SJSA1 (cell line): Measurements from ENCODE around the gene PC. TPM values are rescaled to one million over a fixed set of nuclear protein-coding genes. Genes with fewer than 3 reads are reported as not detected.

ENCODE experiments used
- DNase-seq, 2 experiments: peaks; one replicate each; pipeline ENCODE4 v3.0.0-alpha.2; 2015 to 2020; ENCODE audit warnings: low spot score in 2 of 2, low read depth in 1 of 2
- H3K27ac ChIP-seq: fragments of 250-450 bp; sonication (Bioruptor Pico); 2 replicates; pipeline ENCODE4 v1.5.1; 2020; ENCODE audit warnings: mild to moderate bottlenecking, moderate library complexity
- H3K27me3 ChIP-seq: fragments of 250-450 bp; sonication (Bioruptor Pico); replicated peaks from 2 replicates; pipeline ENCODE4 v1.5.1; 2020; ENCODE audit warnings: mild to moderate bottlenecking, moderate library complexity
- H3K36me3 ChIP-seq: fragments of 250-450 bp; sonication (Bioruptor Pico); 2 replicates; pipeline ENCODE4 v1.5.1; 2020; ENCODE audit warnings: mild to moderate bottlenecking
- H3K4me1 ChIP-seq: fragments of 250-450 bp; sonication (Bioruptor Pico); replicated peaks from 2 replicates; pipeline ENCODE4 v1.6.1; 2021; ENCODE audit warnings: mild to moderate bottlenecking
- H3K4me3 ChIP-seq: fragments of 250-450 bp; sonication (Bioruptor Pico); 2 replicates; pipeline ENCODE4 v1.5.1; 2020; ENCODE audit warnings: mild to moderate bottlenecking
- H3K9me3 ChIP-seq: fragments of 250-450 bp; sonication (Bioruptor Pico); replicated peaks from 2 replicates; pipeline ENCODE4 v1.5.1; 2020; ENCODE audit warnings: mild to moderate bottlenecking
- total RNA-seq: library from RNA; depleted of rRNA; stranded (reverse); fragments of >200 nt; shearing (Covaris generic); gene quantifications from 2 replicates; pipeline ENCODE4 v1.2.3, GENCODE V29; 2014

Gene PC
- total RNA-seq, 1 experiment from 2014 or later = 42.0 TPM

DNA sequence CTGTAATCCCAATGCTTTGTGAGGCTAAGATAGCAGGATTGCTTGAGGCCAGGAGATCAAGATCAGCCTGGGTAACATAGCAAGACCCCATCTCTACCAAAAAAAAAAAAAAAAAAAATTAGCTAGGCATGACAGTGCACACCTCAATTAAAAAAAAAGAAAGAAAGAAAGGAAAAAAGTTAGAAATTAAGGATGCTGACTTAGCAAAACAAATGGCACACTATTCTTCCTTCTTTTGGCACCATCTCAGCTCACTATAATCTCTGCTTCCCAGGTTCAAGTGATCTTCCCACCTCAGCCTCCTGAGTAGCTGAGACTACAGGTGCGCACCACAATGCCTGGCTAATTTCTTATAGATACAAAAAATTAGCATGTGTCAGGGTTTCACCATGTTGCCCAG lies 33.9 kb downstream of the PC start:
- H3K27ac ChIP-seq = no peak overlapping the region

DNA sequence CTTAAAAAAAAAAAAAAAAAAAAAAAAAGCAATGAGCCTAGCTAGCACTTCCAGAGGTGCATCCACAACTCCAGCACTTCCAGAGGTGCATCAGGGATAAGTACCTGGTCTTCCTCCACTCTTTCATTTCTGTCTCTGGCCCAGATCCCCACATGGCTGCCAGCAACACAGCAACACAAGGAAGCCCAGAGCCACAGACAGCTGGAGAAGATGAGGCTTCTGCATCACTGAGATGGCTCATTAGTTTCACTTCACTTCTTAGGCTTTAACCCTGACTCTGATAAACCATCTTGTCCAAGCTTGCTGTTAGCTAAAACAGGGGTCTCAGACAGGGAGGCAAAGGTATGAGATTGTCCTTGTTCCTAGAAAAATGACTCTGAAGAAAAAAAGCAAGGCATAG lies 35.6 kb downstream of the PC start:
- no peaks in the 10 kb centered on the region for H3K4me1 ChIP-seq
- no peaks in the 10 kb centered on the region for H3K36me3 ChIP-seq
- H3K4me3 ChIP-seq = no peak overlapping the region
- no peaks in the 10 kb centered on the region for H3K27me3 ChIP-seq
- no peaks in the 10 kb centered on the region for H3K9me3 ChIP-seq
- DNase-seq = no peak
- H3K27ac ChIP-seq = no peak overlapping the region

More for the DNA sequence above, 33.9 kb downstream of the PC start:
- Histone ChIP-seq H3K9me3 (no peaks in the 10 kb centered on the region), H3K36me3 (no peaks in the 10 kb centered on the region), H3K4me1 (no peaks in the 10 kb centered on the region), H3K4me3 (no peak overlapping the region), H3K27me3 (no peaks in the 10 kb centered on the region)
- DNase-seq = no peak

DNA sequence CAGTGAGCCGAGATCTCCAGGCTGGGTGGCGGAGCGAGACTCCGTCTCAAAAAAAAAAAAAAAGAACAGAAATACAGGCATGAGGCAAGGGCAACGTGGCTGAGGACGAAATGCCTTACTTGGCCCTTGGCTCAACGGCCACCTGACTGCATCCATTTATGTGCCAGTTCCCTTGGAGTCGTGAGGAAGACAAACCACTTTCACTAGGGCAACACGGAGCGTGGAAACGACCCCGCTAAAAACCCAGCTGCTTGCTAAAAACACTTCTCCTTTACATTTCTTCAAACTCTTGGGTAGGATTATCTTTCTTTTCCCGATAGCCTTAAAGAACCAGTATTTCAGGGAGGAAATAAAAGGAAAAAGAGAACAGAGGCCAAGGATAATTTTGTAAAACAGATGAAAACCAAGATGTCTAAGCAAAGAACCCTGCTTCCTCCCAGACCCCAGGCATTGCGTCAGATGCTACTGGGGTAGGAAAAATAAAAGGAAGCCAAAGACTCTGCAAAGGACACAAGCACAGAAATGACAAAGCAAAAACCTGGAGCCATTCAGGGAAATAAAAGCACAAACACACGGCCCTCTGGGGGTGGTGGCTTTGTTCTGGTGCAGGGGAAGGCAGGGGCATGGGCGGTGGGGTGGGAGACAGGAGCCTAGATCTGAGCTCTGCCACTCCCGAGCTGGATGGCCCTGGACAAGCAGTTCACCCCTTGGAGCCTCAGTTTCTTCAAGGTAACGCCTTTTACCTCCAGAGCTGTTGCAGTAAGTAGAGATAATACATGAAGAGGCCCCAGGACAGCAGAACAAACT lies 37.0 kb downstream of the PC start:
- H3K4me3 ChIP-seq = no peak overlapping the region
- H3K27me3 ChIP-seq = no peaks in the 10 kb centered on the region
- no peaks in the 10 kb centered on the region for H3K36me3 ChIP-seq
- DNase-seq = no peak
- H3K9me3 ChIP-seq = no peaks in the 10 kb centered on the region
- no peaks in the 10 kb centered on the region for H3K4me1 ChIP-seq
- no peak overlapping the region for H3K27ac ChIP-seq

DNA sequence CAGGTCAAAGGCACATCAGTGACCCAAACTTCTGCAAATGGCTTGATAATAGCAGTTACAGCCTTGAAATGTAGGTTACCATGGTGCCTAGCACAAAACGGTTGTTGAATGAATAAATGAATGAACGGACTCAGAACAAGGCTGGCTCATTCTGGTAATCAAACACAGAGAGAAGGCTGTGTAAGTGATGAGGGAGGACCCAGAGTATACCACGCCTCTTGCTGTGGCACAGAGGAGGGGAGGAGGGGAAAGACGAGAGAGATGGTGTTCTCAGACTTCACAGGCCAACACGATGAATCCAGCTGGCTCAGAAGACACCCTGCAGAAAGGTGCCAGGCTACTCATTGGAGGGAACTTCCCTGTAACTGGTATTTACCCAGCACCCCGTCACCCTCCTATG lies 38.3 kb downstream of the PC start:
- no peak overlapping the region for H3K4me3 ChIP-seq
- no peaks in the 10 kb centered on the region for H3K9me3 ChIP-seq
- no peaks in the 10 kb centered on the region for H3K4me1 ChIP-seq
- no peak overlapping the region for H3K27ac ChIP-seq
- no peak for DNase-seq
- H3K36me3 ChIP-seq = no peaks in the 10 kb centered on the region
- no peaks in the 10 kb centered on the region for H3K27me3 ChIP-seq

DNA sequence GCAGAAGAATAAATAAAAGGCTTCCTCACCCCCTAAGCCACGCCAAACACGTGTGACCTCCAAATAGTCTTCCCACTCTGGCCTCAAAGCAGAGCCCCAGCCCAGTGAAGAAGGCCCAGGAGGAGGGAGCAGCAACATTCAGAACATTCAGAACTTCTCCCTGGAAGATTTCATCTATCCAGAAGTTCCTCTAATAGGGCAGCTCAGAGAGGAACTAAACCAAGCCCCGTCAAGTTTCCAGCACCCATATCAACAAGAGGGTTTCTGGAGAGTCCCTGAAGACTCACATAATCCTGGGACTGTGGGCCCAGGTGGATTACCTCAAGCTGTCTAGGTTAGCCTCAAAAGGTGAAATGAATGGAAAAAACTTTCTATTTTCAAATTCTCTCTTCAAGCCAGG lies 39.4 kb downstream of the PC start:
- Histone ChIP-seq H3K27me3 (no peaks in the 10 kb centered on the region), H3K27ac (no peak overlapping the region), H3K4me1 (no peaks in the 10 kb centered on the region), H3K9me3 (no peaks in the 10 kb centered on the region), H3K4me3 (no peak overlapping the region), H3K36me3 (no peaks in the 10 kb centered on the region)
- no peak for DNase-seq

DNA sequence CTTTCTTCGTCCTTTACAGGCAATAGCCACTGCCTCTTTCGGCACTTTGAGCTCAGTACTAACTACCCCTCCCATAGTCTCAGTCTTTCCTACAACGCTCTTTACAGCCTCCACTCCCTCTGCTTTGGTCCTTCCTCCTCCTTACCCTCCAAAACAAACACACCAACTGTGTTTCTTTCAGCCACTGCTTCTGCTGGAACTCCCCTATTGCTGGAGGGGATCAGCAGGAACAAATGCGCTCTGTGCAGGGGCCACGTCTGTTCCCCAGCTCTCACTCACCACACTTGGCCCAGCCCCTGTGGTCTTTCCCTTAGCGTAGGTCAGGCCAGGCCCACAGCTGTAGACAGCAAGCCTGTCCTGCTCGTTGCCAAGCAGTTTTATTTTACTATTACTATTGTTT lies 42.3 kb downstream of the PC start:
- H3K4me3 ChIP-seq = no peak overlapping the region
- no peaks in the 10 kb centered on the region for H3K4me1 ChIP-seq
- no peak overlapping the region for H3K27ac ChIP-seq
- H3K36me3 ChIP-seq = no peaks in the 10 kb centered on the region
- no peak for DNase-seq
- H3K27me3 ChIP-seq = no peaks in the 10 kb centered on the region
- no peaks in the 10 kb centered on the region for H3K9me3 ChIP-seq

DNA sequence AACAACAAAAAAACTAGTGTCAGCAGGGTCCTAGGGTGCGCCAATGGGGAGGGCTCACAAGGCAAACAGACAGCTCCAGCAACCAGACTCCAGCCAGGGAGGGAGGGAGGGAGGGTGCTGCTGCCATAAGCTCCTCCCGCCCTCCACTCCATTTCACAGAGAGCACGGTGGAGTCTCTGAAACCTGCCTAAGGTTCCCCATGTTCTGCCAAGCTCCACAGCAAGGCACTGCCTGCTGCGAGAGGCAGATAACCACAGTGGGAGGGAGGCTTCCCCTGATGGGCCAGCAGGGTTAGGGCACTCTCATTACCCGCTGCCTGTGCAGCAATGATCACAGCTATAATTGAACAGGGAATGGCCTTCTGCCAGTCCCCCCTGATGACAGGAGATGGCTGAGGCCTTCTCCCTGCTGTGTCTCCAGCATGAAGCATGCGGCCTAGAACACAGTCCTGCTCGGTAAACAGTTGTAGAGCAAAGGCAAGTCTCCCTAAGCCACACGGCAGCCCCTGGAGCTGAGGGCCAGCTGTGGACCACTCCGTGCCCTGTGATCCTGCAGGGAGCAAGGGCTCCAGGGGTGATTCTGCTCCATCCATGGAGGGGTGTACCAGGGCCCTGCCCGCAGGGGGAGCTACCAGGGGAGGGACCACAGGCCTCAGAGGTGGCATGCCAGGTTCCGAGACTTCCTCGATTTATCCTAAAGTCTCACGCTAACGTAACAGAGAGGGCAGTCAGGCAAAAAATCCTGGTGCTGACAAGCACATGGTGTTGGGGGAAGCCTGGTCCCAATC lies 42.9 kb downstream of the PC start:
- H3K36me3 ChIP-seq = no peaks in the 10 kb centered on the region
- H3K27ac ChIP-seq = no peak overlapping the region
- H3K4me1 ChIP-seq = no peaks in the 10 kb centered on the region
- H3K9me3 ChIP-seq = no peaks in the 10 kb centered on the region
- no peaks in the 10 kb centered on the region for H3K27me3 ChIP-seq
- H3K4me3 ChIP-seq = no peak overlapping the region
- no peak for DNase-seq

DNA sequence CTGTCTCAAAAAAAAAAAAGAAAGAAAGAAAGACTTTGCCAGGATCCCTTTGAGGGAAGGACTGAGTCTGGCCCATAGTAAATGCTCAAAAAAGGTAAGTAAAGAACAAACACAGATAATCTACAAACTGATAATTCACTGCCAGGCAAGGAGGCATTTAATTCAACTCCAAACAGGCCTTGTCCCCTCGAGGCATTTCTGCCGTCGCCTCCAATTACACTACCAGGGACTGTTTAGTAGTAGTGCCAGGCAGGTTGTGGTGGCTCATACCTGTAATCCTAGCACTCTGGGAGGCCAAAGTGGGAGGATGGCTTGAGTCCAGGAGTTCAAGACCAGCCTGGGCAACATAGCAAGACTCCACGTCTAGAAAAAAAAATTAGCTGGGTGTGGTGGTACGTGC lies 43.7 kb downstream of the PC start:
- Histone ChIP-seq H3K4me3 (no peak overlapping the region), H3K9me3 (no peaks in the 10 kb centered on the region), H3K36me3 (no peaks in the 10 kb centered on the region), H3K27ac (no peak overlapping the region), H3K4me1 (no peaks in the 10 kb centered on the region), H3K27me3 (no peaks in the 10 kb centered on the region)
- DNase-seq = no peak

DNA sequence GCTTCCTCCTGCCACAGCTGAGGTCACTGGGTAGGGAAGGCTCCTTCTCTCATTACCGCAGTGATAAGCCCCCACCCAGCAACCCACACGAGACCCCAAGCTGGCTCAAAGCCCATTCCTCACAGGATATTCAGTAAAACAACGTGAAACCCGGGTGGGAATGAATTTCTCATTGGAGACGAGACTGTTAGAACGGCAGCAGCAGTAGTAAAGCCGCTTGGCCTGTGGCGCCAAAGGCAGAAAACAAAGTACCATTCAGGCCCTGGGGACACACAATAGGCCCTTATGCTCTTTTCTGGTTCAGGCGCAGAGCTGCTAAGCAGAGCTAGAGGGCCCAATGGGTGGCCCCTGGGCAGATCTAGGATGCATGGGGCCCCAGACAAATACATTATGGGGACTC lies 45.3 kb downstream of the PC start:
- no peaks in the 10 kb centered on the region for H3K36me3 ChIP-seq
- H3K9me3 ChIP-seq = no peaks in the 10 kb centered on the region
- no peak overlapping the region for H3K27ac ChIP-seq
- peaks cover 7% of the 10 kb centered on the region for H3K4me1 ChIP-seq
- H3K27me3 ChIP-seq = no peaks in the 10 kb centered on the region
- no peak for DNase-seq
- no peak overlapping the region for H3K4me3 ChIP-seq

DNA sequence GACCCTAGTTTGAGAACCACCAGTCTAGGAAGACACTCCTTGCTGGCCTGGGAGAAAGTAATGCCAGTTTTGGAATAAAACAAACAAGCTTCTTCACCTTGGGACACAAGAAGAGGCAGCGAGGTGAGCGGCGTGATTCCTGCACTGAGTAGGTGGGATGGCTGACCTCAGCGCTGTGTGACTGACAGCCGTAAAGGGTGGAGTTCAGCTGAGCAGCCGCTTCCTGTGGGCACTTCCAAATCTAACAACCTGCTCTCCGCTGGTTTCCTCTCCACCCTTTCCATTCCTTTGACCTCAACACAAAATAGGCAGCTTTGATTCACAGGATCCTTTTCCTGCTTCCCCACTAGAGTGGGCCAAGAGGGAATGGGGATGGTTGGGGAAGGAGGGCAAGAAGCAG lies 45.8 kb downstream of the PC start:
- H3K27me3 ChIP-seq = no peaks in the 10 kb centered on the region
- H3K4me1 ChIP-seq = peaks cover 12% of the 10 kb centered on the region
- DNase-seq = no peak
- H3K36me3 ChIP-seq = no peaks in the 10 kb centered on the region
- no peaks in the 10 kb centered on the region for H3K9me3 ChIP-seq
- H3K4me3 ChIP-seq = no peak overlapping the region
- no peak overlapping the region for H3K27ac ChIP-seq

DNA sequence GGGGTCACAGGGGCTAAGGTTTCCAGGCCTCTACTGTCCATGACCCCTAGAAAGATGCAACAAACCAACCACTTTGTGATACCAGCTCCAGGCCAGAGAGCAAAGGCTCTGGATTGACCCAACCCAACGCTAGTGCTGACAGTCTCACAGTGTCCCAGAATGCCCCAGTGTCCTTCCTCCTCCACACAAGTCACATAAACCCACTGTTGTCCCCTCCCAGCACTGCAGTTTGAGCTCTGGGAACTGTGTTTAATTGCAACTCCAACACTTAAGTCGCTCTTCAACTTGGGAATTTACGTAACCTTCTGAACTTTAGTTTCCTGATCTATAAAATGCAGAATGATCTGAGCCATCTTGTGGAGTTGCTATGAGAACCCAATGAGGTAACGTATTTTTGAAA lies 47.5 kb downstream of the PC start:
- no peak for DNase-seq
- Histone ChIP-seq H3K27me3 (no peaks in the 10 kb centered on the region), H3K27ac (no peak overlapping the region), H3K9me3 (no peaks in the 10 kb centered on the region), H3K36me3 (no peaks in the 10 kb centered on the region), H3K4me1 (peaks cover 27% of the 10 kb centered on the region), H3K4me3 (no peak overlapping the region)

DNA sequence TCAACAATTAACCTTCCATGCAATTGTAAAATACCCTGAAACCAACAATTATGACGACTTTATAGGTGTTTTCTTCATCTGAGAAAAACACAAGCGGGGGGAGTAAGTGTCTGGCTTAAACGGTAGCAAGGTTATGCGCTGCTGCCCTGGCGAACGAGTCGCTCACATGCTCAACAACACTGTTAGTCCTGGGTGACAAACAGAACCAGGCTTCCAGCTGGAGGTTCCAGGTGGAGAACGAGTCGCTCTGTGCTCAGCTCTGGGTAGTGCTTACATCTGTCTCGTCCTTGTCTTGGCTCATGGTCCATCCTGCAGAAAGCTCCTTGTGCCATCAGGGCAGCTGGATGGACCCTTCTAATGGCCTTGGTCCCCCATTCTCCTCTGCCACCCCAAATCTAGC lies 48.2 kb downstream of the PC start:
- no peaks in the 10 kb centered on the region for H3K9me3 ChIP-seq
- no peak overlapping the region for H3K4me3 ChIP-seq
- H3K27me3 ChIP-seq = no peaks in the 10 kb centered on the region
- no peak overlapping the region for H3K27ac ChIP-seq
- DNase-seq = no peak
- H3K4me1 ChIP-seq = peaks cover 28% of the 10 kb centered on the region
- no peaks in the 10 kb centered on the region for H3K36me3 ChIP-seq

DNA sequence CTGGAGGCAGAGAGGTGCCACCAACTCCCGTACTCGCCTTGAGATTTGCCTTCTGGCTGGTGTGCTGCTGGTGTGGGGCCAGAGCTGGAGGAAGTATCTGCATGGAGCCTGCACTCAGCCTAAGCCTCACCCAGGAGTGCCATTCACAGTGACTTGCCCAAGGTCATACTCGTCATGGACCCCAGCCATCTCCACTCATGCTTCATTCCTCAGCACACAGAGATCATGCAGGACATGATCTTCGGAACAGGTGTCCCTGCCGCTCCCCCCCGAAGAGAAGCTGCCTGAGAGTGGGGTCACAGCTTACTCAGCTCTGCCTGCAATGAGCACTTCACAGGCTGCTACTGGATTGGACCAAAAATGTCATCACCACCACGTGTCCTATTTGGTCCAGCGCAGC lies 49.0 kb downstream of the PC start:
- Histone ChIP-seq H3K4me3 (no peak overlapping the region), H3K27me3 (no peaks in the 10 kb centered on the region), H3K27ac (no peak overlapping the region), H3K9me3 (no peaks in the 10 kb centered on the region), H3K4me1 (peaks cover 37% of the 10 kb centered on the region), H3K36me3 (no peaks in the 10 kb centered on the region)
- DNase-seq = no peak

DNA sequence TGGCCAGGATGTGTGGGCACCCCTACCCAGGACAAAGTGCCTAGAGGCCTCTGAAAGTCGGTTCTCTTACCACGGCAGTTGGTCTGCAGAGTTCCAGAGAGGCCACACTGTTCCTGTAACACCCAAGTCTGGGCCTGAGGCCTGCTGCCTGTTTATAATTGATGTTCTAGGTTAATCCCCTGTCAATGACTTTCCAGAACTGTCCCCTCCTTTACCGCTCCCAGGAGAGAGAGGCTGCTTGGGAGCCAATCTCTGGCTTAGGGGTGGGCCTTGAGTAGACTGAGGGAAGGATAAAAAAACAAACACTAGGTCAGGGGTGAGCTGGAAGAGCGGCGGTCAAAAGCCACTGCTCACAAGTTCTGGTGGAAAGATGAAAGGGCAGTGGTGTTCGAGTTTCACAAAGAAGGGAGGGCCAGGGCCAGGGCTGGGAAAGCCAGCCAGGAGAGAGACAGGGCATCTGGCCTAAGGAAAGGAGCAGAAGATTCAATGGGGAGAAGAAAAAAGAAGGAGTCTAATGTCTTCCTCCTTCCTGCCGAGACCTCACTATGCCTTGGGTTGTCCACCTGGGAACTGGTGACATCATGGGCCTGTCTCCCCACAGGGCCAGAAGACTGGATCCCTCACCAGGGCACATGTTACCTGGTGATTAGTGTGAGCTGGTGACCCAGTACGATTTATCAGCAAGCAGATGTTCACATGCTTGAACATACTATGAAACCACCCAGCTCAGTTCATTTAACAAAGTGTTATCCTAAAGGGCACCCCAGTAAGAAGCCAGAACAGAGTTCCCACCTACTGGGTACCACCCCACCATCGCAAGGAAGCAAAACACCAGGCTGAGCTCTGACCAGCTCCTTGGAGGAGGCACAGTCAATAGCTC lies 50.2 kb downstream of the PC start:
- Histone ChIP-seq H3K27me3 (no peaks in the 10 kb centered on the region), H3K4me3 (no peak overlapping the region), H3K9me3 (no peaks in the 10 kb centered on the region), H3K36me3 (no peaks in the 10 kb centered on the region), H3K4me1 (peaks cover 41% of the 10 kb centered on the region), H3K27ac (no peak overlapping the region)
- DNase-seq = peak in 1 of 2 experiments; percentile 40
